NB4 (cell line): ENCODE results near the gene C3orf62.

Experiments used
- CTCF ChIP-seq: IDR thresholded peaks from one replicate; pipeline ENCODE4 v1.5.1; 2012; ENCODE audit warnings: low read depth, low read length
- MYC ChIP-seq: IDR thresholded peaks from 2 replicates; pipeline ENCODE4 v1.6.1; 2011; ENCODE audit warnings: low read depth, low read length

- TF ChIP-seq CTCF = no peak
- TF ChIP-seq MYC = no peak
These were observed at the start of gene C3orf62 for GRCh38 chr3:49276475-49277382.
